NOMO-1 treated with DMSO at 0.1 percent for 48 hours (cell line): ENCODE measurements around the gene ZDHHC3.

Experiments
- DNase-seq: peaks from one replicate; lab custom pipeline; 2025; ENCODE audit not compliant: unreplicated experiment; lab: John Stamatoyannopoulos, UW

The ZDHHC3 gene

GRCh38 chr3:44976002-44976815 is at the start of gene ZDHHC3, which contains the start of gene EXOSC7:
Gene ZDHHC3 (minus strand): TSS chr3:44976174. CDS start chr3:44959436, 16,738 bp downstream.
Gene EXOSC7 (plus strand): TSS chr3:44976244. CDS start chr3:44976278, 34 bp downstream.
- DNase-seq: peak; percentile 72

DNA sequence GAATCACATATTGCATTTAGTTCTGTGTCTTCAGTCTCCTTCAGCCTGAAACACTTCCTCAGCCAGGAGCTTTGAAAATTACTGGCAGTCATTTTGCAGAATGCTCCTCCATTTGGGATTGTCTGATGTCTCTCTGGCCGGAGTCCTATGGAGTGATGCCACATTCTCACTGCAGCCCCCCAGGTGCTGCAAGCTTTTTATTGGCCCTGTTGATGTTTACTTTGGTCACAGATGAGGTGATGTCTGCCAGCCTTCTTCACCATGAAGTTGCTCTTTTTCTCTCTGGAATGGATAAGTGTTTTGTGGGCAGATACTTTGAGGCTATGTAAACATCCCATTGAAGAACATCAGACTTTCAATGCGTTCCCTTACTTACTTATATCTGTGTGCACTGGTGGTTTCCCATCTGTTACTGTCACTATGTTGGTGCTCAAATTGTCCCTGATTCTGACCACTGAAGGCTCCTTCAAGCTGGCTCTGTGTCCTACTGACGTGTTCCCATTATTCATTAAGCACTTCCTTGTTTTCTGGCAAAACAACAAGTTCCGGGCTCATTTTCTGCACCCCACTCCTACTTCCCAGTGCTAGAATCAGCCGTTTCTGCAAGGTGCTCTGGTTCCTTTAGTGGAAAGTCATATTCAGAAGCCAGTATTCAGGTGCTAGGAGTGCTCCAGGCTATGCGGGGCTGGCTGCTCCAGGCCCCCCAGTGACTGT is 48.7 kb upstream of the ZDHHC3 start:
- DNase-seq: no peak

DNA sequence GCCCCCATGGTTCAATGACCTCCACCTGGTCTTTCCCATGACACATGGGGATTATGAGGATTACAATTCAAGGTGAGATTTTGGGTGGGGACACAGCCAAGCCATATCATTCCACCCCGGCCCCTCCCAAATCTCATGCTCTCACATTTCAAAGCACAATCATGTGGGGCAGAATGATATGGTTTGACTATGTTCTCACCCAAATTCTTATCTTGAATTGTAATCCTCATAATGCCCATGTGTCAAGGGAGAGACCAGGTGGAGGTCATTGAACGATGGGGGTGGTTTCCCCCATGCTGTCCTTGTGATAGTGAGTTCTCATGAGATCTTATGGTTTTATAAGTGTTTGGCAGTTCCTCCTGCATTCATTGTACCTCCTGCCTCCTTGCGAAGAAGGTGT is 47.7 kb upstream of the ZDHHC3 start:
- no peak for DNase-seq

DNA sequence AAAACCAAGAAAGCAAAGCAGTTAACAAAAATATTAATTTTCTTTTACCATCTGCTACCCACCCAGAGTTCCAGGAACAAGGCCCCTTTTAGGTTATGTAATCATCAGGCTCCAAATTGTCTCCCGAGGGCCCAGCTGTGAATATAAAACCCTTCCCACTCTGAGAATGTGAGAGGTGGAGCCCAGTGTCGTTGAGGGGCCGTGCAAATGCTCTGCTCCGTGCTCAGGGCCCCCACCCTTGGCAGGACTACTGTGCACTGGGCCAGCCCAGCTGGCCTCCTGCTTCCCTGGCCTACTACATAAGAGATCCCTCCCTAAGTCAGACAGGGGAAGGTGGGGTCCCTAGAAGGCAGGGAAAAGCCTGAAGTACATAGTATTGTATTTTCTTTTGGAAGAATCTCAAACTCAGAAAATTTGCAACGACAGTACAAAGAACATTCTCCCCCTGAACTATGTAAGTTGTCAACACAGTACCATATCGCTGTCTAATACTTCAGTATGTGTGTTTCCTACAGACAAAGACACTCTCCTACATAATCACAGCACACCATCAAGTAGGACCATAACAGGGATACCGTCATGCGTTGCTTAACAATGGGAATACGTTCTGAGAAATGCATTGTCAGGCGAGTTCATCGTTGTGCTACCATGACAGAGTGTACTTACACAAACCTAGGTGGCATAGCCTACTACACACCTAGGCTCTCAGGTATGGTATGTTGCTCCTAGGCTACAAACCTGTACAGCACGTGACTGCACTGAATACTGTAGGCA is 45.7 kb upstream of the ZDHHC3 start:
- DNase-seq: no peak

GRCh38 chr3:45020534-45020933 is 44.6 kb upstream of the ZDHHC3 start:
- DNase-seq: no peak

- no peak for DNase-seq
Measured at GRCh38 chr3:45017821-45018220, 41.8 kb upstream of the ZDHHC3 start.

- no peak for DNase-seq
Measured at GRCh38 chr3:45016916-45017315, 40.9 kb upstream of the ZDHHC3 start.

DNA sequence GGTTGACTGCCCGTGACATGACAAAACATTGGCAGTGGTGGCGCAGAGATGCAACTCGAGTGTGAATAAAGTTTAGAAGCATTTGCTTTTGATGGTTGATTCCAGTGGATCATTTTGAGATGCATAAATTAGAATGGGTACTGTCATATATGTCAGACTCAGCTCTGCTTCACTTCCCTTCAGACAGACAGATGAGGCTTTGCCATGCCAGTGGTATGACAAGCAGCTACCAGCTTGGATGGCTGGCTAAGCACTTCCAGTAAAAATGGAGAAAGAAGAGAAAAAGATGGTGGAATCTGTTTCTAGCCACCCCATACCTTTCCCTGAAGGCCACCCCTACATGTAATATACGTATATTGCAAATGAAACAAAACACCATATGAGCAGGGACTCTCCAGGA is 36.6 kb upstream of the ZDHHC3 start:
- DNase-seq: no peak

- DNase-seq: peak; percentile 82
Measured at GRCh38 chr3:45011756-45012508, 36.0 kb upstream of the ZDHHC3 start.

GRCh38 chr3:45010811-45011333 is 34.9 kb upstream of the ZDHHC3 start:
- no peak for DNase-seq

DNA sequence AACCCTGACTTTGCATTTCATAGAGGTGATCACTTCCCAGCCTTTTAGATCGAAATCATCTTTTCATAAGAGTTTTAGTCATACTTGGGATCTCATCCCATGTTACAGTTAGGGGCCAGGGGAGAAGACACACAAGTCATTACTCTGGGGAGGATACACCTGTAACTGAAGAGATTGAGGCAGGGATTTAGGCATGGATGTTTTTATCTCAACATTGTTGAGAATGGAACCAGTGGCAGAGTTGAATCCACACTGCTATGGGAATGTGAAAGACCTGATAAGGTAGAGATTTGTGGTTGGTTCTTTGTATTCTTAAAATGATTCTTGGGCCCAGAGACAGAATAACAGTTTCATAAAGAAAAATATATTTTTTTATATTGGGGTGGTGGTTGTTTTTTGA is 33.9 kb upstream of the ZDHHC3 start:
- no peak for DNase-seq

- DNase-seq: no peak
Measured at GRCh38 chr3:45008117-45008516, 32.1 kb upstream of the ZDHHC3 start.

GRCh38 chr3:45007091-45007490 is 31.1 kb upstream of the ZDHHC3 start:
- DNase-seq: no peak

GRCh38 chr3:45003859-45004258 is 27.9 kb upstream of the ZDHHC3 start:
- DNase-seq: no peak

DNA sequence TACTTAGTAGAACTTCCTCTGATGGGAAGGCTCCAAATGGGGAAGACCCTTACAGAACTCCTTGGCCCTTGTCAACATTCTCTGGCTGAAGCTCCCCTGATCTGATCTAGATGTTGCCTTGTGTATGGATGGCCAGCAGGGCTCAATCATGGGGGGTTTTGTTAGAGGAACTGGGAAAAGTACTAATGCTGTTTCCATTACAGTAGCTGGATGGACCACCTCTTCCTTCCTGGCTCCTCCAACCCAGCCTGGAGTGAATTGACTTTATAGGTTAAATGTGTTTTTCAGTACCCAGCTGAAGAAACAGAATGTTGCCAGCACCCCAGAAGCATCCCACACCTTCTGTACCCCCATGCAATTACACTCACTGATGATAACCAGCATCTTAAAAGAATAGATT is 27.4 kb upstream of the ZDHHC3 start:
- DNase-seq: no peak

GRCh38 chr3:45002720-45003119 is 26.7 kb upstream of the ZDHHC3 start:
- DNase-seq: no peak

DNA sequence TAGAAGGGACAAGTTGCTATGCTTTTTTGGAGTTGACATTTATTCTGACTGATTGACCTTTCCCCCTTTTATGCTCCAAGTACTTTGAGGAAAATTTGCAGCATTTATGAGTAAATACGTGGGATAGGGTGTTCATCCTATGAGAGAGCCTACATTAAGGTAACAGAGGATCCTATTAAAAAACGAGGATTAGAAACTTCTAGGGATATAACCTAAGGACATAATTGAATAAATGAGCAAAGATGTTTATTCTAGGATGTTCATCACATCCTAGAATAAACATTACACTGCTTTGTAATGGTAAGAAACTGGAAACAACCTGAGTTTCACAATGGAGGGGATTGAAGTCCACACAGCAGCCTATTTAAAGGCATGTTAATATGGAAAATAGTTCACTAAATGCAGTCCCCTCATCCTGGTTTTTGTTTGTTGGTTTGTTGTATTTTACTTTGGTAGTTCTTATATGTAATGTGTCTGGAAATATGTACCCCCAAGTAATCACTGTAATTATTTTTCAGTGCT is 26.2 kb upstream of the ZDHHC3 start:
- DNase-seq: no peak

DNA sequence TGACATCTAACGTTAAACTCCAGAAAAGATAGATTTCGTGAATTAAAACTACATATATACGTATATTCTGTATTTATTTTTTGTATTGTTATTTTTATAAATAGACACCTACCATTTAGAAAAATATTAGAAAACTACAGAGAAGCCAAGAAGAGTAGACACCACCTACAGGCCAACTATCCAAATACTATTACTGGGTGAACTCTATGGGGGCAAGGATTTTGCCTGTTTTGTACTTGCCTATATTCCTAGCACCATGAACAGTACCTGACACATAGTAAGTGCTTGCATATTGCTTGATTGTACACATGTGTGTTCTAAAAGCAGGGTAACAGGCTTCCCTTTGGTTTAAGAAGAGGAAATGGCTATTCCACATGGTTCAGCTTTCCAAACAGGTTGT is 25.8 kb upstream of the ZDHHC3 start:
- DNase-seq: no peak

DNA sequence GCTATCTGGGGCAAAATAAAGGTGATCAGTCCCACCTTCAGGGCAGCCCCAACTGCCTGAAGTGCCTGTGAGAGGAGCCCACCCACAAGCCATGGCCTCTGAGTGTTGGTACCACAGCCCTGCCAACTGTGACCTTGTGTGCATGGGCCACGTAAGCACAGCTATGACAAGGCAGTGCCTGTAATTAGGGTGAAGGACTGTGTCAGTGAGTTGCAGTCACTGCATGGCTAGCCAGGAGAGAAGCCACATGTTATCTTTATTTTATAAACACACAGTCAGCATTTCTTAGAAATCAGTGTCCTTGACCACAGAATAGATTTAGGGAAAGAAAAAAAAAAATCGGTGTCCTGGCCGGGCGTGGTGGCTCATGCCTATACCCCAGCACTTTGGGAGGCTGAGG is 24.8 kb upstream of the ZDHHC3 start:
- DNase-seq: no peak

DNA sequence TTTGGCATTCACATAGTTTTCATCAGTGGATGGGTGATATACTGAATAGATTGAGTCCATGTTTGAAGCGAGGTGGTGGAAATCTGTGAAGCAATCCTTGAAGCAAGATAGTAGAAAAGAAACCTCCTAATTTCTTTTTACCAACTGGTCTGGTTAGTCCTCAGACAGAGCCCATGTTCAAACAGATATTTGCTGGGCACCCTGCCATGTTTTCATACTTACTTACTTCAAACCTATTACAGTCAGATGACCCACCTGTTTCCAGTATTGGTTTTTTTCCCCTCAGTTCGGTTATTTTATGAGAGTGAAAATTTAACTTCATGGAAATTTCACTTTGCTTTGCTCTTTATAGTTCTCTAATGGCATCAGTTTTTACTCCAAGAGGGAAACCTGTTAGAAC is 23.8 kb upstream of the ZDHHC3 start:
- no peak for DNase-seq
